Mesenchymal stem cell (in vitro differentiated cells and primary cell): ENCODE data around the gene PEX11G.
A peak's percentile ranks its signal among the peaks of the same experiment; 100 is the strongest.

Experiments used
- DNase-seq: peaks from one replicate; pipeline ENCODE4 v3.0.0-alpha.2; 2013
- H2AFZ ChIP-seq: one replicate; pipeline ENCODE4 v1.6.1; 2013; ENCODE audit warnings: low read depth, mild to moderate bottlenecking, control low read depth, inconsistent platforms, low read length, moderate library complexity
- H2AK5ac ChIP-seq: 2 replicates; pipeline ENCODE4 v1.6.1; 2013; ENCODE audit warnings: low read length, moderate library complexity, mild to moderate bottlenecking, inconsistent platforms; ENCODE audit not compliant: severe bottlenecking
- H2BK120ac ChIP-seq: one replicate; pipeline ENCODE4 v1.6.1; 2013; ENCODE audit warnings: low read depth, mild to moderate bottlenecking, inconsistent platforms, low read length, moderate library complexity
- H2BK12ac ChIP-seq, 2 experiments: one replicate each; pipeline ENCODE4 v1.6.1; 2013; ENCODE audit warnings: inconsistent platforms in 2 of 2, low read length in 2 of 2, mild to moderate bottlenecking in 2 of 2, moderate library complexity in 2 of 2, control low read depth in 1 of 2
- H2BK15ac ChIP-seq: one replicate; pipeline ENCODE4 v1.6.1; 2013; ENCODE audit warnings: mild to moderate bottlenecking, low read depth, inconsistent platforms; ENCODE audit not compliant: poor library complexity, severe bottlenecking
- H2BK5ac ChIP-seq: 2 replicates; pipeline ENCODE4 v1.6.1; 2013; ENCODE audit warnings: low read depth, mild to moderate bottlenecking, low read length, control low read depth, inconsistent platforms; ENCODE audit not compliant: poor library complexity, severe bottlenecking
- H3K14ac ChIP-seq, 2 experiments: one replicate each; pipeline ENCODE4 v1.6.1; 2013; ENCODE audit warnings: inconsistent platforms in 2 of 2, low read length in 2 of 2, control low read depth in 1 of 2, mild to moderate bottlenecking in 1 of 2, moderate library complexity in 1 of 2
- H3K18ac ChIP-seq, 2 experiments: one replicate each; pipeline ENCODE4 v1.6.1; 2013; ENCODE audit warnings: inconsistent platforms in 2 of 2, low read length in 2 of 2, control low read depth in 1 of 2, low read depth in 1 of 2, mild to moderate bottlenecking in 1 of 2
- H3K23ac ChIP-seq, 2 experiments: one replicate each; pipeline ENCODE4 v1.6.1; 2013; ENCODE audit warnings: inconsistent platforms in 2 of 2, low read length in 2 of 2, mild to moderate bottlenecking in 2 of 2, moderate library complexity in 2 of 2, control low read depth in 1 of 2
- H3K27ac ChIP-seq: 2 replicates; pipeline ENCODE4 v1.5.1; 2013; ENCODE audit warnings: mild to moderate bottlenecking, moderate library complexity, low read length, control low read depth, inconsistent platforms; ENCODE audit not compliant: poor library complexity, severe bottlenecking
- H3K27me3 ChIP-seq, 2 experiments: 2 replicates each; pipeline versions ENCODE4 v1.6.1 to v1.7.0; 2013; ENCODE audit warnings: low read length in 2 of 2, mild to moderate bottlenecking in 2 of 2, moderate library complexity in 2 of 2, control low read depth in 1 of 2, inconsistent platforms in 1 of 2; ENCODE audit not compliant: control insufficient read depth in 1 of 2, insufficient read depth in 1 of 2
- H3K36me3 ChIP-seq, 2 experiments: 2 replicates each; pipeline versions ENCODE4 v1.6.1 to v1.7.0; 2013; ENCODE audit warnings: low read length in 2 of 2, control low read depth in 1 of 2, inconsistent platforms in 1 of 2, low read depth in 1 of 2, mild to moderate bottlenecking in 1 of 2; ENCODE audit not compliant: insufficient read depth in 2 of 2, control insufficient read depth in 1 of 2
- H3K4ac ChIP-seq, 2 experiments: one replicate each; pipeline ENCODE4 v1.6.1; 2013; ENCODE audit warnings: inconsistent platforms in 2 of 2, low read length in 2 of 2, mild to moderate bottlenecking in 2 of 2, moderate library complexity in 2 of 2, control low read depth in 1 of 2, low read depth in 1 of 2
- H3K4me1 ChIP-seq: 2 replicates; pipeline ENCODE4 v1.6.1; 2013; ENCODE audit warnings: low read depth, low read length, control low read depth; ENCODE audit not compliant: control insufficient read depth, insufficient read depth
- H3K4me2 ChIP-seq: 2 replicates; pipeline ENCODE4 v1.6.1; 2013; ENCODE audit warnings: low read length, mild to moderate bottlenecking, inconsistent platforms; ENCODE audit not compliant: poor library complexity, severe bottlenecking
- H3K4me3 ChIP-seq, 2 experiments: 2 replicates each; pipeline versions ENCODE4 v1.5.1 to v1.7.0; 2013; ENCODE audit warnings: low read length in 2 of 2, mild to moderate bottlenecking in 2 of 2, control low read depth in 1 of 2, low read depth in 1 of 2; ENCODE audit not compliant: insufficient read depth in 1 of 2
- H3K79me1 ChIP-seq: replicated peaks from 2 replicates; pipeline ENCODE4 v1.6.1; 2013; ENCODE audit warnings: mild to moderate bottlenecking, control low read depth, low read length, inconsistent platforms; ENCODE audit not compliant: poor library complexity, severe bottlenecking
- H3K9ac ChIP-seq: 2 replicates; pipeline ENCODE4 v1.7.0; 2013; ENCODE audit warnings: mild to moderate bottlenecking, low read length, moderate library complexity
- H3K9me3 ChIP-seq: 2 replicates; pipeline ENCODE4 v1.7.0; 2013; ENCODE audit warnings: mild to moderate bottlenecking, low read length; ENCODE audit not compliant: control insufficient read depth
- H4K8ac ChIP-seq: one replicate; pipeline ENCODE4 v1.6.1; 2013; ENCODE audit warnings: inconsistent platforms, mild to moderate bottlenecking, low read length, moderate library complexity
- H4K91ac ChIP-seq: one replicate; pipeline ENCODE4 v1.6.1; 2013; ENCODE audit warnings: mild to moderate bottlenecking, low read length, inconsistent platforms
- WGBS: methylation state at CpG from one replicate; pipeline ENCODE4 v1.1.7; 2013; ENCODE audit warnings: mixed read lengths; 5-methylcytosine and 5-hydroxymethylcytosine counted together

PEX11G gene

DNA sequence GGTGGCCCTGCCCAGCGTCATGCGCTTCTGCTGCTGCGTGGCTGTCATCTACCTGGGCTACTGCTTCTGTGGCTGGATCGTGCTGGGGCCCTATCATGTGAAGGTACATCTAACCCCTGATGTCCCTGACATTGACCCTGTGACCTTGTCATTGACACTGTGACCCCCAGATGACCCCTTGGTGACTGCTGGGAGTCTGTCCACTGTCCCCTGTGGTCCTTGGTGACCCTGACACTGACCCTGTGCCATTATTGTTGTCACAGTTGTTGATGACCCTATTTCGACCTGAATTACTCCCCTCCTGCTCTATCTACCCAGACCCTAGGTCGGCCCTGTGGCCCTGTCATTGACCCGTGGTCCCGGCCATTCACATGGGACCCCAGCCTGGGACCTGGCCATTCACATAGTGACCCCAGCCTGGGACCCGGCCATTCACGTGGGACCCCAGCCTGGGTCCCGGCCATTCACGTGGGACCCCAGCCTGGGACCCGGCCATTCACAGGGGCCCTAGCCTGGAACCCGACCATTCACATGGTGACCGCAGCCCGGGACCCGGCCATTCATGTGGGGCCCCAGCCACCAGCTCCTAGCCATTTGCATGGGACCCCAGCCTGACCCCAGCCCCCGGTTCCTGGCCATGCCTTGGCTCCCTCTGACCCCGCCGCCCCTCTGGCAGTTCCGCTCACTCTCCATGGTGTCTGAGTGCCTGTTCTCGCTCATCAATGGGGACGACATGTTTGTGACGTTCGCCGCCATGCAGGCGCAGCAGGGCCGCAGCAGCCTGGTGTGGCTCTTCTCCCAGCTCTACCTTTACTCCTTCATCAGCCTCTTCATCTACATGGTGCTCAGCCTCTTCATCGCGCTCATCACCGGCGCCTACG is 41.0 kb upstream of the PEX11G start:
- H3K18ac ChIP-seq: no peak overlapping the region
- no peak overlapping the region for H3K27ac ChIP-seq
- peaks cover 71 to 74% of the 10 kb centered on the region in 2 experiments for H3K36me3 ChIP-seq
- peaks cover 12% of the 10 kb centered on the region for H3K4me1 ChIP-seq
- H3K14ac ChIP-seq: no peak overlapping the region
- H4K91ac ChIP-seq: no peak overlapping the region
- no peak overlapping the region for H2BK15ac ChIP-seq
- no peak overlapping the region for H3K4ac ChIP-seq
- H2BK12ac ChIP-seq: peak overlapping the region in 1 of 2 experiments; percentile 24
- no peaks in the 10 kb centered on the region for H3K27me3 ChIP-seq
- H3K23ac ChIP-seq: no peak overlapping the region
- H3K9ac ChIP-seq: no peak overlapping the region
- H3K79me1 ChIP-seq: peaks cover 25% of the 10 kb centered on the region
- no peak overlapping the region for H2AK5ac ChIP-seq
- no peaks in the 10 kb centered on the region for H3K9me3 ChIP-seq
- 96% methylated on average over 33 of the region's 33 CpGs for WGBS
- no peak overlapping the region for H2AFZ ChIP-seq
- H2BK5ac ChIP-seq: no peak overlapping the region
- H3K4me3 ChIP-seq: no peak overlapping the region
- H2BK120ac ChIP-seq: no peak overlapping the region
- H4K8ac ChIP-seq: no peak overlapping the region
- H3K4me2 ChIP-seq: no peak overlapping the region
- DNase-seq: no peak

GRCh38 chr19:7529246-7529600 is 40.4 kb upstream of the PEX11G start:
- Histone ChIP-seq H3K79me1 (peaks cover 28% of the 10 kb centered on the region), H3K4me1 (peaks cover 12% of the 10 kb centered on the region), H4K91ac (no peak overlapping the region), H2AK5ac (no peak overlapping the region), H3K36me3 (peaks cover 72 to 80% of the 10 kb centered on the region in 2 experiments), H2BK15ac (no peak overlapping the region), H2BK5ac (no peak overlapping the region), H3K4me2 (no peak overlapping the region), H2BK12ac (no peak overlapping the region), H2BK120ac (no peak overlapping the region), H3K27me3 (no peaks in the 10 kb centered on the region), H3K4ac (no peak overlapping the region), H2AFZ (no peak overlapping the region), H3K14ac (no peak overlapping the region), H3K18ac (no peak overlapping the region), H3K23ac (no peak overlapping the region), H4K8ac (no peak overlapping the region), H3K9me3 (no peaks in the 10 kb centered on the region), H3K27ac (no peak overlapping the region), H3K4me3 (no peak overlapping the region), H3K9ac (no peak overlapping the region)
- no peak for DNase-seq
- 89% methylated on average over 15 of the region's 15 CpGs for WGBS

GRCh38 chr19:7528522-7529245 is 39.8 kb upstream of the PEX11G start:
- H3K23ac ChIP-seq: no peak overlapping the region
- H3K27ac ChIP-seq: no peak overlapping the region
- no peak overlapping the region for H3K4me3 ChIP-seq
- H2AFZ ChIP-seq: no peak overlapping the region
- H3K18ac ChIP-seq: no peak overlapping the region
- H3K79me1 ChIP-seq: peaks cover 32% of the 10 kb centered on the region
- no peak overlapping the region for H4K8ac ChIP-seq
- DNase-seq: no peak
- 96% methylated on average over 32 of the region's 32 CpGs for WGBS
- H3K14ac ChIP-seq: no peak overlapping the region
- no peaks in the 10 kb centered on the region for H3K9me3 ChIP-seq
- H4K91ac ChIP-seq: no peak overlapping the region
- H2BK5ac ChIP-seq: no peak overlapping the region
- H2AK5ac ChIP-seq: no peak overlapping the region
- H3K4me1 ChIP-seq: peaks cover 11% of the 10 kb centered on the region
- no peak overlapping the region for H2BK120ac ChIP-seq
- H2BK12ac ChIP-seq: no peak overlapping the region
- no peak overlapping the region for H2BK15ac ChIP-seq
- H3K27me3 ChIP-seq: no peaks in the 10 kb centered on the region
- H3K4me2 ChIP-seq: no peak overlapping the region
- H3K36me3 ChIP-seq: peaks cover 72 to 82% of the 10 kb centered on the region in 2 experiments
- no peak overlapping the region for H3K9ac ChIP-seq
- no peak overlapping the region for H3K4ac ChIP-seq

GRCh38 chr19:7528192-7528519 is 39.3 kb upstream of the PEX11G start:
- no peak overlapping the region for H3K4me3 ChIP-seq
- no peak overlapping the region for H2BK15ac ChIP-seq
- H3K4me2 ChIP-seq: no peak overlapping the region
- H3K36me3 ChIP-seq: peaks cover 67 to 82% of the 10 kb centered on the region in 2 experiments
- no peak overlapping the region for H2BK12ac ChIP-seq
- H2AK5ac ChIP-seq: no peak overlapping the region
- no peak overlapping the region for H3K18ac ChIP-seq
- no peak overlapping the region for H2AFZ ChIP-seq
- H2BK5ac ChIP-seq: no peak overlapping the region
- H4K8ac ChIP-seq: no peak overlapping the region
- peaks cover 33% of the 10 kb centered on the region for H3K79me1 ChIP-seq
- H3K14ac ChIP-seq: no peak overlapping the region
- H3K9ac ChIP-seq: no peak overlapping the region
- no peak for DNase-seq
- peaks cover 9% of the 10 kb centered on the region for H3K4me1 ChIP-seq
- 94% methylated on average over 7 of the region's 7 CpGs for WGBS
- H3K9me3 ChIP-seq: no peaks in the 10 kb centered on the region
- no peak overlapping the region for H4K91ac ChIP-seq
- no peak overlapping the region for H2BK120ac ChIP-seq
- H3K27me3 ChIP-seq: no peaks in the 10 kb centered on the region
- no peak overlapping the region for H3K4ac ChIP-seq
- H3K27ac ChIP-seq: no peak overlapping the region
- no peak overlapping the region for H3K23ac ChIP-seq
